PFSK-1 (cell line): ENCODE data around the gene NME4. TPM values are rescaled to one million over a fixed set of nuclear protein-coding genes. Genes with fewer than 3 reads are reported as not detected.

Experiments used
- FOXP2 ChIP-seq: optimal IDR thresholded peaks from 2 replicates; pipeline ENCODE3; 2011; ENCODE audit warnings: borderline replicate concordance, control low read depth, inconsistent platforms; ENCODE audit not compliant: insufficient read depth; ENCODE audit errors: extremely low read length, extremely low read depth
- POLR2AphosphoS5 ChIP-seq: IDR thresholded peaks from 2 replicates; pipeline ENCODE4 v1.6.1; 2012; ENCODE audit warnings: low read depth, mild to moderate bottlenecking, control low read depth, low read length, moderate library complexity
- REST ChIP-seq, 2 experiments: IDR thresholded peaks; 2 replicates each; pipeline versions ENCODE4 v1.6.1 to v1.8.0; 2011 to 2012; ENCODE audit warnings: low read depth in 2 of 2, low read length in 2 of 2, control low read depth in 1 of 2, inconsistent platforms in 1 of 2, mild to moderate bottlenecking in 1 of 2, moderate library complexity in 1 of 2; ENCODE audit not compliant: insufficient read depth in 1 of 2
- SIN3A ChIP-seq: IDR thresholded peaks from 2 replicates; pipeline ENCODE4 v1.6.1; 2012; ENCODE audit warnings: mild to moderate bottlenecking, low read length, moderate library complexity, borderline replicate concordance; ENCODE audit not compliant: insufficient read depth
- TAF1 ChIP-seq: IDR thresholded peaks from 2 replicates; pipeline ENCODE4 v1.6.1; 2012; ENCODE audit warnings: low read length, control low read depth, borderline replicate concordance; ENCODE audit not compliant: insufficient read depth
- polyA plus RNA-seq: library from polyadenylated mRNA; unstranded; fragments of >200 nt; gene quantifications from one replicate; pipeline ENCODE4 v1.2.1, GENCODE V29; 2012; ENCODE audit warnings: low read depth, missing spikeins; ENCODE audit not compliant: insufficient read length

The NME4 gene
- polyA plus RNA-seq = 331 TPM

- no peak for TF ChIP-seq REST (IDR thresholded peaks at IDR 0.05; ENCODE audit: insufficient read depth in 1 of 2, low read depth in 2 of 2, low read length in 2 of 2)
- no peak for TF ChIP-seq FOXP2
- no peak for TF ChIP-seq POLR2AphosphoS5
- no peak for TF ChIP-seq SIN3A
- no peak for TF ChIP-seq TAF1
Measured at GRCh38 chr16:397135-397661, at the start of gene NME4. Gene NME4 (plus strand): TSS chr16:397199. CDS start chr16:397223, 24 bp downstream.

GRCh38 chr16:347203-347602, 49.8 kb upstream of the NME4 start:
- TF ChIP-seq SIN3A = no peak
- no peak for TF ChIP-seq TAF1
- TF ChIP-seq REST (IDR thresholded peaks at IDR 0.05; ENCODE audit: insufficient read depth in 1 of 2, low read depth in 2 of 2, low read length in 2 of 2) = no peak
- TF ChIP-seq POLR2AphosphoS5 = no peak

DNA sequence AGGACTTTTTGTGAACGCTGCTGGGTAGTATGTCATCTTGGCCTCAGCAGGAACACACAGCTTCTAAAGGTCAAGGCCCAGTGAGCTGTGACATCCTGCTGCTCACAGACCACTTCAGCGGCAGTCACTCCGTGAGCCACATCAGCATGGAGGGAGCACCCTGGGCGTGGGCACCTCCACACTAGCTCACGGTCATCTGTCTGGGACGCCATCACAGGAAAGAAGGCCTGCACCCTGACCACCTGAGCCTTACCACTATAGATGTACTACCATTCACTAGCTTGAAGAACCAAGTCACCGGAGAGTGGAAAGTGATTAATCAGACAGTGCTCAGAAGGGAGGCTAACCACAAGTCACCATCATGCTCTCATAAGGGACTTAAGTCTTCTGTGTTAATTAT, 47.8 kb upstream of the NME4 start:
- TF ChIP-seq TAF1 = no peak
- no peak for TF ChIP-seq REST (IDR thresholded peaks at IDR 0.05; ENCODE audit: insufficient read depth in 1 of 2, low read depth in 2 of 2, low read length in 2 of 2)
- TF ChIP-seq FOXP2 = no peak
- TF ChIP-seq SIN3A = no peak
- TF ChIP-seq POLR2AphosphoS5 = no peak

DNA sequence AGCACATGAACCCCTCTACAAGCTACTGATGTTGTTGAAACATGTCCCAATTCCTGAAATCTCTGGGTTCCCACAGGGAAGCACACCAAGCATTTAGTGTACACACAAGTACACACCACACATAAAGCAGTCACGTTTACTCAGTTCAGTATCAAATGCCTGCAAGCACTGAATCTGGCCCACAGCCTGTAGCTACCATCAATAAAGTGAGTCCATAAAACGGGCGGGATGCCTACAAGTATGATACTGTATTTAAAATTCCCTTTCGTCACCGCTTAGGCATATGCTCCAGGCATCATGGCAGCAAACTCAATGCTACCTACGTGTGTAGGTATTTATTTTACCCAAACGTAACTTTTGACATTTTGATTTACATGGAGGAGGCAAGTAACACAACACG, 46.8 kb upstream of the NME4 start:
- TF ChIP-seq SIN3A = no peak
- no peak for TF ChIP-seq POLR2AphosphoS5
- TF ChIP-seq FOXP2 = no peak

DNA sequence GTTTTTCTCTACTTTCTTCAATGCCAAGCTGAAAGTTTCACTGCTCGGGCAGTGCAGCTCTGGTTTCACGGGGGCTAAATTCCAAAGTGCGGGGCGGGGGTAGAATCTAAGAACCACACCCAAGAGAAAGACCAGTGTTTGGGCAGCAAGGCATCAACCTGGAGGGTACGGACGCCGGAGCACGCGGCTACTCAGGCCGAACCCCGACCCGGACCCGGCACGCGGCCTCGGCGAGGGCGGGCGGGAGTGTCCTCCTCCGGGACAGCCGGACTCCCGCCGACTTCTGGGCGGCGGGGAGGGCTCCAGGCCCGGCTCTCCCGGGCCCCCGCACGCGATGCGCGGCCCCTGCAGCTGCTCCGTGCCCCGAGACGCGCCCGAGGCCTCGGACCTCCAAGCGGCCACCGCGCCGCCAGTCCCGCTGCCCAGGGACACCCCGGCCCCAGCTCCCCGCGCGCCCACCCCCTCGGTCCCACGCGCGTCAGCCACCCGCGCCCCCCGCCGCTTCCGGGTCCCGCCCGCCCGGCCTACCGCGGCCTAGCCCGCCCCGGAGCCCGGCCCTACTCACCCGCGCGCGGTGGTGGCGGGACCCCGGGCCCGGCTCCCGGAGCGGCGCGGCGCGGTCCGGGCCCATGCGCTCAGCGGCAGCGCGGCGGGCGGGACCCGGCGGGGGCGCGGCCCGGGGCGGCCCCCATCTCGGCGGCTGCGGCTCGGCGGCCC, 45.0 kb upstream of the NME4 start:
- TF ChIP-seq SIN3A (no peak), FOXP2 (no peak)

DNA sequence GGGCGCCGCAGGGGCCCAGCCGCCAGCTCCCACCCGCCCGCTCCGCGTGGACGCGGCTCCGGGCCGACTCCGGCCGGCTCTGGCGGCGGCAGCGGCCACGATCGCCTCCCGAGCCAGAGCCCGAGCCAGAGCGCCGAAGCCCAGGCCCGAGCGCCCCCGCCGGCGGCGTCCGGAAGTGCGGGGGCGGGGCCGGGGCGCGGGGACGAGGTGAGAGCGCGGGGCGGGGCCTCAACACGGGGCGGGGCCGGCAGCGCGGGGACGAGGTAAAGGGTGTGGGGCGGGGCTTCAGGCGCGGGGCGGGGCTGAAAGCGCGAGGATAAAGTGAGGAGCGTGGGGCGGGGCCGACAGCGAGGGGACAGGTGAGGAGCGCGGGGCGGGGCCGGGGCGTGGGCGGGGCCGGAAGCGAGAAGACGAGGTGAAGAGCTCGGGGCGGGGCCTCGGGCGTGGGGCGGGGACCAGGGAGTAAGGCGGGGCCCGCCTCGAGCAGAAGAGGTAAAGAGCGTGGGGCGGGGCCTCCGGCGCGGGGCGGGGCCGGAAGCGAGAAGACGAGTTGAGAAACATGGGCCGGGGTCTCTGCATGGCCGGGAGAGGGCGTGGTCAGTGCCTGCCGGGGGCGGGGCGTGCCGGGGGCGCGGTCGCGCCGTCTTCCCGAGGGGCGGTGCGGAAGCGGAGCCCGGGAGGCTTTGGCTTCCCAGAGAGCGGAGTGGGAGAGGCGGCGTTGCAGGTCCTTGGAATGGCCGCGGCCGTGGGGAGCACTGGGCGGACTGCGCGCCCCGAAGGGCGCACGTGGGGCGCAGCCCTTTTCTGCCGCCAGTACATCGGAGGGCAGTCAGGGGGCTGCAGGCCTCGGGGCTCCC, 44.2 kb upstream of the NME4 start, which contains the start of gene AXIN1:
Gene AXIN1 (minus strand): TSS at position 177 of the 857 bp plus-strand sequence. CDS start 5,698 bp downstream, outside the sequence.
- TF ChIP-seq TAF1 = peak; percentile 41; the same call in 1 of the 2 replicates
- TF ChIP-seq SIN3A = no peak
- TF ChIP-seq POLR2AphosphoS5 = peak; percentile 17; the same call in 1 of the 2 replicates
- TF ChIP-seq FOXP2 = peak; percentile 25
- no peak for TF ChIP-seq REST (IDR thresholded peaks at IDR 0.05; ENCODE audit: insufficient read depth in 1 of 2, low read depth in 2 of 2, low read length in 2 of 2)
